Stimulated activated CD8-positive, alpha-beta memory T cell treated with anti-CD3 and anti-CD28 coated beads, Interleukin-15, amount 100 ng/mL, for 4 hours (primary cell): ENCODE measurements around the gene DPYD.

ENCODE experiments used
- DNase-seq, 2 donors: peaks; one replicate each; pipeline ENCODE4 v3.0.0-alpha.2; 2020; ENCODE audit warnings: low read depth in 2 of 2

Gene DPYD

DNA sequence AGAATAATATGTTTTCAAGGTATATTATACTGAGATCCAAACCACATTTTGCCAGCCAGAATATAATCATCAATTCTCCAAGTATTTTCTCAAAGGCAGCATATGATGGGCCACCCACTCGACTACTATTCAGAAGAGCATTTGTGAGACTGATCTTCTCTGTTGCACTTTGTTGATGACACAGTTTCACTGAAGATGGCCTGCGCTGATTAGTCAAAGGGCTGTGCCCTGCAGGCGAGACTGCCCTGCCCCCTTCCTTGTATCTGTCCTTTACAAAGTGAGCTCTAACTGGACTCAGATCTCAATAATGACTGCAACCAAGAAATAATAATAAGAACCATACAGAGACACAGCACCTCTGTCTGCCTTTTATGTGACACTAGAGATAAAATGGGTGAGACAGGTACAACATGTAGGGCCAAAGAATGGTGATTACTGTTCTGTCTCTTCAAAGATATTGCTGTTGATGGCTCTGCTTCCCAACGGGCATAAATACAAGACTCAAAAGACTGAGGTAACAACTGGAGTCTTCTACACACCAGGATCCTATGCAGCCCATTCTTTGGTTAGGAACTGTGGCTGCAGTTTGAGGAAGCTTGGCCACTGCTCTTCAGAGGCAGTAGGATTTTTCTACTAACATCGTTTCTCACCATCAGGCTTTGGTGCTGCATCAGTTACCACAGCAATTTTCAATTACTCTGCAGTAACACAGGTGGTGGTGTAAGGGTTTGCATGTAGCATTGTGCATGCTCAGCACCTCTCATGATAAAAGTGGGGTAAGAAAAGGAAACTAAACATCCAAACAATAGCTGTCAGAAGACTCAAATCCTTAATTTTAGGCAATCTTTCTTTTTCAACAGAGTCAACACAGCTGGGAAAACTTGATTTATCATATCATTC is 718.1 kb downstream of the DPYD start:
- no peak for DNase-seq

DNA sequence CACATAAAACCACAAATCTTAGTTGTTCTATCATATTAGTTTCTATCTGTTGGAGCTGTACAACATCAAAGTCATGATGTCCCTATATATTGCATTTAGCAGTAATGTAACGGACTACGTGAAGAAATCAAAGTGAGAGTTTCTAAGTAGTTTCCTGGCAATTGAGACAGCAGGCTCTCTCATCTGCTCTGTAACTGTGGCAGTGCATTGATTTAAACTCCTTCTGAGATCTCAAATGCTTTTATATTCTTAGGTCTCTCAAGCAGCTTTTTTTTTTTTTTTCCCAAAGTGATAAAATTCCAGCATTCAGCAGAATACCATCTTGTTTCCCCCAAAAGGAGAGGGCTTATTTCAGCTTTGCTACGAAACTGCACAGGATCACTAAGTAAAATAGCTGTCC is 719.2 kb downstream of the DPYD start:
- DNase-seq, result no peak

DNA sequence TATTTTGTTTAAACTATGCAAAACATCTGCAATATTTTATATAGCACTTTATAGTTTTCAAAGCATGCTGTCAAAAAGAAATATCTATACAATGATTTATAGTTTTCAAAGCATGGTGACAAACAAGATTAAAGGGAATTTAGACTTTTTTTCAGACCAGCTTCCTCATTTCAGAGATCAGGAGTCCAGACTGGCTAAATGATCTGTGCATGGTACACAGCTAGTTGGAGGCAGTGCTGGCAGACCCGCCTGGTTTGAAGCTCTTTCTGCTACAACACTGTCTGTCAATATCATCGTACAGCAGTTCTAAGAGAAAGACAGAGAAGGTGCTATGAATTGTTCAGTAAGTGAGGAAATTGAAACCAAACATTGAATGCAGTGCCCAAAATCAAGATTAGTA is 720.2 kb downstream of the DPYD start:
- no peak for DNase-seq

DNA sequence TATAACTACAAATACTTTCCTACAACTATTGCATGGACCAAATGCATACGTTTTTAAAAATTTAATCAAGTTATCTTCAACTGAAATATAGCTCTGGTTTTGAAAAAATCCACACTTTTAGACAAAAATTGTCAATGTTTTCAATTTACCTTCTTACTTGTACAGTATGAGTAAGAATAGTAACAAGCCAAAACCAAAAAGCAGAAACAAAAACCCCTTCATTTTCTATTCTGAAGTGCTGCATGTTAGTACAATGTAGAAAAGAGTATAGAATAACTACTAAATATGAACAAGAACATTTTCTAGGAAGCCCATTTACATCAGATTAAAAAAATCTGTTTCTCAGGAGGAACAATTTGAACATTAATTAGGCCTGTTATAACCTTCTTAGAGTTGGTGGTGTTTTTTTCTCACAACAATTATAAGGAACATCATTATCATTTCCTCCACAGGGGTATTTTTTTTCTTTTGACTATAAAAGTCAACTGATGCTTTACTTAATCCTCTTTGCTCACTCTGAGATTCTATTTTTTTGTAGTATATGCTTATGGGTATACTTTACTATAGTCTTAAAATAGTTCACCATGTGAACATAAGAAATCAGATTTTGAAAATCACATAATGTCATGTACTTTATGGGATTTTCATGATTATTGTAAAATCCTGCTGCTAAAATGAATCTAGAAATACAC is 723.9 kb downstream of the DPYD start:
- no peak for DNase-seq

DNA sequence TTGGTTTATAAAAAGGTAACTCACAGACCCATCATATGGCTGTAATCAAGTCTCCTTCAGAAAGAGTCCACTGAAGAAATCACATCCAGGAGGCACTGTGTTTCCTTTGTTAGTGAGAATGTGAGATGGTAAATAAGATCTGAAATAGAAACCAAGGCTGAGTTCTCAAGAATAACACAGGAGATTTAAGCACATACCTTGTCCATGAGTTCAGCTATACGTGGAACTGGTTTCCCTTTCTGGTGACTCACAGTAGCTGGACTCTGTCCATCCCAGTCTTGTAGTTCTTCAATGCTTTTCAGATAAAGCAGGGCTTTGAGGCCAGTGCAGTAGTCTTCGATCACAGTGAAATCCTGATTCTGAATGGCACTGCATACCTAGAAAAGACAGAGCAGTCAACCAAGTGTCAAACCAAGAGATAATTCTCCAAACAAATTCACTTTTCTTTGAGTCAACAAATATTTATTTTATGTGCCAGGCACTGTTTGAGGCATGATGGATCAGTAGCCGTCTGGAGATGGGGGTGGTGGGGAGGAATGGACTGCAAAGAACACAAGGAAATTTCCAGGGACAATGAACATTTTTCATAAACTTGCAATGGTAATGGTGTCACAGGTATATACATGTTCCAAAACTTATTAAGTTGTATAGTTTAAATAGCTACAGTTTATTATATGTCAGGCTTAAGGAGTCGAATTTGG is 727.8 kb downstream of the DPYD start:
- no peak for DNase-seq

DNA sequence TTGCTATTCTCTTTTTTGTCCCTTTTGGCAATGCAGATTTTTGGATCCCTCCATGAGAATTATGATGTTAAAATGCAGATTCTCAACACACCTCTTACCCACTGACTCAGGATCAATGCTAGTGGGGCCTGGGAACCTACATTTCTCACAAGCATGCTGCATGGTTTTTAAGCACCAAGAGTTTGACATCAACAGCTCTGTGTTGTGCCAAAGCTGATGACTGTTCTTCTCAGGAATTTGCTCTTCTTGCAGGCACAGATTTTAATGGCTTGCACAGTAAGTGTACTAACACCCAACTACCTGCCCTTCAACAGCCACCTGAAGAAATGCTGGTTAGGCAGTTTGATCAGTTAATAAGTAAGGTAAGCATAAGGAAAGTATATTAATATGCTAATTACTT is 730.5 kb downstream of the DPYD start:
- DNase-seq, result no peak

DNA sequence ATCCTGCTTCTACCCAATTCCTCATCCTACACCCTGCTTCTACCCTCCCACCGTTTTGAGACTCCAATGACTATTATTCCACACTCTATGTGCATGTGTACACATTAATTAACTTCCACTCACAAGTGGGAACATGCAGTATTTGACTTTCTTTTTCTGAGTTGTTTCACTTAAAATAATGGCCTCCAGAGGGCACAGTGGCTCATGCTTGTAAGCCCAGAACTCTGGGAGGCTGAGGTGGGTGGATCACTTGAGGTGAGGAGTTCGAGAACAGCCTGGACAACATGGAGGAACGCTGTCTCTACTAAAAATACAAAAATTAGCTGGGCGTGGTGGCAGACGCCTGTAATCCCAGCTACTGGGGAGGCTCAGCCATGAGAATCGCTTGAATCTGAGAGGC is 734.5 kb downstream of the DPYD start:
- no peak for DNase-seq

DNA sequence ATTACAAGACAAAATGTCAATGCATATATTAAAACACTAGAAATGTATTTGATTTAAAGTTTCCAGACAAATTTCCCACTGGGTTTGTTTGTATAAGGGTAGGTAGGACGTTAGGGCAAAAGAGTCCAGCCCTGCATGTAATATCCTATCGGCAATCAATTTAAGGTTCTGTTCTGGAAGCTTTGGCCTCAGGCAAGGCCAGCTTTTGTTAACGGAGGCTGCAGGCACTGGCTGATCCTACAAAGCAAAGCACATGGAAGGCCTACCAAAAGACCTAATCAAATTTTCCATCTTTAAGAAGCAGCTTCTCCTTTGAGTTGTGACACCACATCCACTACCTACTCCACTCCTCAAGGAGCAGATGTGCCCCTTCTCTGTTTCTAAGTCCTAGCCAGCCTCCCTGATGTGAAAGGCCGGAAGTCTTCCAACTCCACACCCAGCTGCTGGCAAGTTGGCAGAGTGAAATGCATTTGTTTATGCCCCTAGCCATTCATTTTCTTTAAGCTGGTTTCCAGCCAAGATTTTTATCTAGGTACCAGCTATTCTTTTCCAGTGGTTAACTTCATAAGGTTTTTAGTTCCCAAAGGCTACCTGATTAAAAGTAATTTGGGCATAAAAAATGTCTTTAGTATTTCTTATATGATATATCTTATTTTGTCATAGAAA is 746.7 kb downstream of the DPYD start:
- DNase-seq, result no peak

DNA sequence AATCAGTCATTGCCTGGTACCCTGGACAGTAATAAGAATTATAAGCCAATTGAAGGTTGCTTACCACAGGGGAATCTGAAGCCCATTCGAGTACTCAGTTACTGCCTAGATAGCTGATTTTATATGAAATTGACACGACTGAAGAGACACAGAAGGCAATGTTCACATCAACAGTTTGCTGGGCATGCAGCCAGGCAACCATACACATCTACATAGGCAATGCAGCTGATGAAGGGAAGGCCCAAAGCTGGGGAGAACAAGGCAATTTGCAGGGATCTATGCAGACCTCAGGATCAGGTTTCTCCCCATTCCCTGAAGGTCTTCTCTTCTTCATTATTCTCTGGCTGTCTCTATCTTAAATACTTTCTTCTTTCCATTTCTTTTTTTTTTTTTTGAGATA is 750.5 kb downstream of the DPYD start:
- DNase-seq, result no peak

DNA sequence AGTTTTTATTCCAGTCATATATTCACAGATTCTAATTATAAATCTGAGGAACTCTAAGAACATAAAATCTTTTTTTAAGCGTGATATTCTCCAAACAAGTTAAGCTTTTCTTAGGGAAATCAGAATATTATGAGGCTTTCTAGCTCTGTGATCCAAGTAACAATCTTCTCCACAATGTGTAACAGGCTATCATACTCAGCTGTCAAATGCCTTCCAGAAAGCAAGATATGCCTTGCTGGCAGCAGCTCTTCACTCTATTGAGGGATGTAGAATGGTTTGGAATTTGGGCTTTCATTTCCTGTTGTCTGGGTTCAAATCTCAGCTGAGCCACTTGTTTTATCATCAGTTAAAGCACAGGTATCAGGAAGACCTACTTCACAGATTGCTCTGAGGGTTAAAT is 752.8 kb downstream of the DPYD start:
- no peak for DNase-seq

DNA sequence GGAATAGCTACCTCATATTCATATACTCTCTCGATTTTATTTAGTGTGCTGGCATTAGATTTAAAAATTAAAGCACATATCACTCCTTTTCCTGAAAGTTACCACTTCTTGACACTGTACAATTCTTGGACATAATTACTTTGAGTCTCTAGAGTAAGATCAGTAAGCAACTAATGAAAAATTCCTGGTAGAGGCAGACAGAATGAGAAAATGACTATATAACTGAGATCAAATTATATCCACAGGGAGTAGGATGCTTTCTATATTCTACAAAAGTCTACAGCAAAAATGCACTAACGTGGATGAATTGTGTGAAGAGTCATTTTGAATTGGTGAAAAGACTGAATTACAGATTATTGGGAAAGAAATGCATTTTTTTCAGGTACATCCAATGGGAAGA is 753.6 kb downstream of the DPYD start:
- DNase-seq, result no peak

DNA sequence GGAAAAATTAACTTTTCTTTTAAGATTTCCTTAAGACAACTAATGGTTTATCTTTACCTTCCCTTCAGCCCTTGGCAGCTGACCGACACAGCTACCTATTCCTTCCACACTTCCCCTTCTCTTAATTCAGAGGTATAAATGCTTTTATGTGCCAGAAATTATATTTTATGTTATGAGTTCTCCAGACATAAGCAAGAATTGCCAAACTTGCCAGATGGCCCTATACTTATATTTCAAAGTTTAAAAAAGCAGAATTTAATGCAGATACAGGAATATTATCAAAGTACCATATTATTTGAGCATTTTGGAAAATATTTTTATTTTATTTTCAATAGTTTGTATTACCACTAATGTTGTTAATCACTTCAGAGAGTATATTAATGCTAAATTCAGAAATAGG is 754.2 kb downstream of the DPYD start:
- no peak for DNase-seq

DNA sequence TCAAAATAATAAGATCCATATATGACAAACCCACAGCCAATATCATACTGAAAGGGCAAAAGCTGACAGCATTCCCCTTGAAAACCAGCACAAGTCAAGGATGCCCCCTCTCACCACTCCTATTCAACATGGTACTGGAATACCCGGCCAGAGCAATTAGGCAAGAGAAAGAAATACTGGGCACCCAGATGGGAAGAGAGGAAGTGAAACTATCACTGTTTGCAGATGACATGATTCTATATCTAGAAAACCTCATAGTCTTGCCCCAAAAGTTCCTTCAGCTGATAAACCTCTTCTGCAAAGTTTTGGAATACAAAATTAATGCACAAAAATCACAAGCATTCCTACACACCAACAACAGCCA is 756.6 kb downstream of the DPYD start:
- DNase-seq, result no peak

DNA sequence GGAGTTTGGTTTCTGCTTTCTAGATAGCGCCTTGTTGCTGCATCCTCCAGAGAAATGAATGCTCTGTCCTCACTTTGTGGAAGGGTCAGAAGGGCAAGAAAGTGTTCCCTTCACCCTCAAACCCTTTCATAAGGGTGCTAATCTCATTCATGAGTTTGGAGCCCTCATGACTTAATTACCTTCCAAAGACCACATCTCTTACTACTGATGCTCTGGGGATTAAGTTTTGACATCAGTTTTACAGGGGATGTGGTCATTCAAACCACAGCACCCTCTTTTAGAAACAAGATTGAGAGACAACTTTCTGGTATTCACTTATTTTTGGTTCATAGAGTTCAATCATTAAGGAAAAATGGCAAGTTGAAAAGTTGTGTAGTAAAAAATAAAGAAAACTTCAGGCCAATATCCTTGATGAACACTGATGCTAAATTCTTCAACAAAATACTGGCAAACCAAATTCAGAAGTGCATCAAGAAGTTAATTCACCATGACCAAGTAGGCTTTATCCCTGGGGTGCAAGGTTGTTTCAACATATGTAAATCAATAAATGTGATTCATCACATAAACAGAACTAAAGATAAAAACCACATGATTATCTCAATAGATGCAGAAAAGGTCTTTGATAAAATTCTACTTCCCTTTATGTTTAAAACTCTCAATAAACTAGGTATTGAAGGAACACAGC is 757.1 kb downstream of the DPYD start:
- DNase-seq, result no peak

DNA sequence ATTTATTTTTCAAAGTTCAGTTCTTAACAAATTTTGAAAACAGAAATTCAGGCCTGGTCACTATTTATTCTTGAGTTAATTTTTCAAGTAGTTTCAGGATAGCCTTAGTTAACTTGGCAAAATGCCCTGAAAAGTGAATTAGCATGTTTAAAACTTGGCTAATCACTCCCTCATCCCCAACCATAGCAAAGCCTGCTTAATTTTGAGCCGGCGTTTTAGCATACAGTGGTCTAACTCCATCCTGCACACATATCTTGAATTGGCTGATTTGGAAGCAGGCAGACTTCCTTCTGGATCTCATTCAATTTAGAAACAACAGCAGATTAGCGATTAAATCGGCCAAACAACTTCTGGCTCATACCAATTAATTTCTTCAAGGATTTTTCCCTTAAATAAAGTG is 760.0 kb downstream of the DPYD start:
- no peak for DNase-seq

DNA sequence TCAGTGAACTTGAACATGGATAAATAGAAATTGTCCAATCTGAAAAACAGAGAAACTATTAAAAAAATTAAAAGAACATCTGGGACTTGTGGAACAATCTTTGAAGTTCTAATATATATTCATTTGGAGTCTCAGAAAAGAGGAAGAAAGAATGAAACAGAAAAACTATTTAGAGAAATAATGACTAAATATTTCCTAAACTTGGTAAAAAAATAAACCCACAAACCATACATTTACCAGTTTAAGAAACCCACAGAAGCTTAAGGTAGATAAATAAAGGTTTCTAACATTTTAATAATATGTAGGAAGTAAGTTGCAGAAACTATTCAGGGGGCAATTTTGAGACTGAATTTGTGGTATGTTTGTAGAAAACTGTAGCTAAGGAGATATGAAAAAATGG is 761.5 kb downstream of the DPYD start:
- DNase-seq, result no peak

DNA sequence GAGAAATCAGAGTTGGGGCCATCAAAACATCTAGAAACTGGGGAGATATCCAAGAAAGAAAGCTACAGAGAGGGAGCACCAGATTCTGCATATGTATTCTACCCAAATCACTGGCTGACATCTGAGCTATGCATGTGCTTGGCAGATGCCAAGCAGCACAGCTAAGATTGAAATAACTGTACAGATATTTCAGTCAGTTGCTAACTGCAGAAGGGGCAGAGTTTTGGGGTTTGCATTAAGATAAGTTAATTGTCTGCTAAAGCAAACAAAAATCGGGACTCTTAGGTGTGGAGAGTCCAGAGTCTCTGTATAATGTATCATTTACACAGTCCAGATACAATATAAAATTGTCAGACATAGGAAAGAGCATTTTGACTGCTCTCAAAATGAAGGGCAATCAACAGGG is 762.1 kb downstream of the DPYD start:
- DNase-seq, result no peak

DNA sequence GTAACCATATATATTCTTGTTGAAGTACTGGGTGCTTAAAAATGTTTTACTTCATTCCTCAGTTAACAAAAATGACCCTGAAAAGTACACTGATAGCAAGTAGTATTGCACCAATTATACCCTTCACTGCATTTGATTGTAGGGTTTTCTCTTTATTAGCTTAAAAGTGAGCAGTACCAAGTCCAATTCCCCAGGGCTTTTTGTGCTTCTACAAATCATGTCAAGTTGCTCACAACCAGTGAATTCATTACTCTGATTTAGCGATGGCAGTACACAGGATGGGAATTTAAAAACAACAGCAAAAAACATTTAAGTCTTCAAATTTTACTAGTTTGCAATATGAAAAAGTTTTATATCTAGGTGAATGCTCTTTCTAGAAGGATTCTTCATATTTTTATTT is 762.8 kb downstream of the DPYD start:
- DNase-seq, result no peak

DNA sequence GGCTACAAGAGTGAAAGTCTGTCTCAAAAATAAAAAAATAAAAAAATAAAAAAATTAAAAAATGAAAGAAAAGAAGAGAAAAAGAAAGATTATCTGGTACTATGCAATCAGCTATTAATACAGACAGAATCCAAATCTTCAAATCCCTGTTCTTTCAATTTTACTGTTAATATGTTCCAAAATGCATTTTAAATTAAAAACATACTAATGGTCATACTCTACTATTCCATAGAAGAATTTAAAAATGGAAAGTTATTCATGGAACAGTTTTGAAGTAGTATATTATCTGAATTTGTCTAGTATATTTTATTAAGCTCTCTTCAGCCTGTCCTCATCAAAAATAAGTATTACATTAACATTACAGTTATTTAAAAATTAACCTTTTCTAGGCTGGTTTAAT is 769.2 kb downstream of the DPYD start:
- no peak for DNase-seq

DNA sequence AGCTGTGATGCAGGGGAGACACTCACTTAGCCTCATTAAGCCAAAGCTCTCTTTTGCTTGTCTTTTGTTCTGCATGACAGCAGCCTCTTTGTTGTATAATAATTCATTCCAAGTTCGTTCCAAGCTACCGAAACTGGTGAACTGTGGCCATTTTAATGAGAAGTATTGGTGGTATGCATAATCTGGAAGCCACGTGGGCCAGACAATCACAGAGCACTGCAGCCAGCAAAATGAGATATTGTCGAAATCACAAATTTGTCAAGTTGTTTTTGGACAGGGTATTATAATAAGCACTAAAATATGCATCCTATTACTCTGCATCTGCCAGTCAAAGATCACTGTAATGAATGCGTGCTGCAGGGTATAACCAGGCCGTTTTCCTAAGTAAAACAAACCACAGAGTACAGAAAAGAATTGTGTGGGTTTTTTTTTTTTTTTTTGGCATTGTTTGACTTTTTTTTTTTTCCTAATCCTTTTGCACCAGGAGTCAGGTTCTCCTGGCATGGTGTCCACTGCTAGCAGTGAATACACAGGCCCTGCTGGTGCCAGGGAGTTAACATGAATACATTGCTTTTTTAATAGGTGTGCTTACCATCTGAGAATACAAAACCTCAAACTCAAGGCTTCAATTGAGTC is 775.4 kb downstream of the DPYD start:
- no peak for DNase-seq

DNA sequence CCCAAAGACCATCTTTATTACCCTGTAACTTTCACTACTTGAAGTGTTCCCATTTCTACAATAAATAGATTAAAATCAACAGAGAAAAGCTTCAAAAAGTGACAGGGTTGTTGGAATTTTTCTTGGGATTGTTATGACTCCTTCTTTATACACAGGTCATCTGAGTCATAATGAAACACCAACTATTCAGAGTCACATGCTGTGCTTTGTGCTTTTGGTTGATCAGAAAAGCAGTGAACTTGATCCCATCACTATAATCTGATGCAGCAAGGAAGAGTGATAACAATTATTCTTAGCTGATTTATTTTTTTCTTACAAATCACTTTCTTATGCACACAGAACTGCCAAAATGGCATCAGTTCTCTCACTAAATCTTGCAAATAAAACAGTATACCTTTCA is 776.3 kb downstream of the DPYD start:
- DNase-seq, result no peak
